SK-N-SH (cell line): ENCODE results near the gene SIM1. TPM values are rescaled to one million over a fixed set of nuclear protein-coding genes. Genes with fewer than 3 reads are reported as not detected.

Experiments
- CTCF ChIA-PET: fragments of 300-600, 350-600 bp; formaldehyde crosslinking; extraction: SDS; loops from one replicate; lab custom pipeline; 2021; lab: Yijun Ruan, JAX
- POLR2A ChIA-PET: fragments of 350-600 bp; sonication (Branson Sonifier 250); formaldehyde crosslinking; extraction: SDS; loops from one replicate; lab custom pipeline; 2020; ENCODE audit warnings: antibody characterized with exemption, inconsistent platforms; lab: Yijun Ruan, JAX
- DNase-seq: peaks from one replicate; pipeline ENCODE4 v3.0.0; 2012
- H2AFZ ChIP-seq: fragments of 200-600 bp; sonication (generic); 2 replicates; pipeline ENCODE4 v1.8.1; 2016; ENCODE audit warnings: antibody characterized with exemption, mild to moderate bottlenecking, low read depth
- H3F3A ChIP-seq: fragments of 200-600 bp; sonication (generic); replicated peaks from 2 replicates; pipeline ENCODE3; 2016; ENCODE audit warnings: antibody characterized with exemption, mild to moderate bottlenecking; ENCODE audit not compliant: insufficient read depth
- H3K27ac ChIP-seq, 2 experiments: fragments of 200-500 bp in 1 of 2; fragments of 200-600 bp in 1 of 2; sonication (Bioruptor generic) in 1 of 2; sonication (generic), shearing (Covaris generic) in 1 of 2; 2 replicates each; pipeline versions ENCODE4 v1.5.1 to v1.6.1; 2014 to 2016; ENCODE audit warnings: low read depth in 2 of 2, inconsistent platforms in 1 of 2, low read length in 1 of 2, mild to moderate bottlenecking in 1 of 2, mixed read lengths in 1 of 2
- H3K27me3 ChIP-seq: fragments of 200-600 bp; sonication (generic), shearing (Covaris generic); 2 replicates; pipeline ENCODE4 v1.6.1; 2016; ENCODE audit warnings: mixed run types; ENCODE audit not compliant: insufficient read depth
- H3K36me3 ChIP-seq, 2 experiments: fragments of 200-500 bp in 1 of 2; fragments of 200-600 bp in 1 of 2; sonication (Bioruptor generic) in 1 of 2; sonication (generic) in 1 of 2; replicated peaks in 1 of 2; 2 replicates each; pipeline versions ENCODE3 to v1.5.1; 2014 to 2016; ENCODE audit warnings: low read length in 1 of 2, mild to moderate bottlenecking in 1 of 2; ENCODE audit not compliant: insufficient read depth in 2 of 2, control insufficient read depth in 1 of 2
- H3K4me1 ChIP-seq, 2 experiments: fragments of 200-500 bp in 1 of 2; fragments of 200-600 bp in 1 of 2; sonication (Bioruptor generic) in 1 of 2; sonication (generic), shearing (Covaris generic) in 1 of 2; 2 replicates each; pipeline versions ENCODE4 v1.5.1 to v1.6.1; 2014 to 2016; ENCODE audit warnings: low read depth in 1 of 2, low read length in 1 of 2, mixed run types in 1 of 2; ENCODE audit not compliant: insufficient read depth in 2 of 2, control insufficient read depth in 1 of 2
- H3K4me2 ChIP-seq: fragments of 200-600 bp; sonication (generic), shearing (Covaris generic); 2 replicates; pipeline ENCODE4 v1.6.1; 2017; ENCODE audit warnings: mixed run types
- H3K4me3 ChIP-seq, 2 experiments: fragments of 200-500 bp in 1 of 2; fragments of 200-600 bp in 1 of 2; sonication (Bioruptor generic) in 1 of 2; sonication (generic), shearing (Covaris generic) in 1 of 2; 2 replicates each; pipeline versions ENCODE4 v1.5.1 to v1.8.1; 2014 to 2016; ENCODE audit warnings: low read depth in 2 of 2, inconsistent platforms in 1 of 2, low read length in 1 of 2, mild to moderate bottlenecking in 1 of 2, mixed read lengths in 1 of 2, moderate library complexity in 1 of 2
- H3K79me2 ChIP-seq: fragments of 200-600 bp; sonication (generic); 2 replicates; pipeline ENCODE4 v1.8.1; 2017; ENCODE audit warnings: mild to moderate bottlenecking; ENCODE audit not compliant: insufficient read depth
- H3K9ac ChIP-seq: fragments of 200-600 bp; sonication (generic); 2 replicates; pipeline ENCODE4 v1.6.1; 2017; ENCODE audit warnings: mixed run types
- H3K9me2 ChIP-seq: fragments of 200-600 bp; sonication (generic); 2 replicates; pipeline ENCODE4 v1.6.1; 2017; ENCODE audit warnings: mixed run types
- H3K9me3 ChIP-seq: fragments of 200-600 bp; sonication (generic); 2 replicates; pipeline ENCODE4 v1.6.1; 2017; ENCODE audit warnings: mixed run types, mild to moderate bottlenecking, moderate library complexity
- H4K20me1 ChIP-seq: fragments of 200-600 bp; sonication (generic); 2 replicates; pipeline ENCODE4 v1.6.1; 2017; ENCODE audit warnings: mild to moderate bottlenecking, mixed run types; ENCODE audit not compliant: insufficient read depth
- ELF1 ChIP-seq: IDR thresholded peaks from 2 replicates; pipeline ENCODE4 v1.4.0; 2012
- EP300 ChIP-seq, 2 experiments: IDR thresholded peaks; 2 replicates each; pipeline versions ENCODE4 v1.4.0 to v1.6.1; 2012; ENCODE audit warnings: borderline replicate concordance in 1 of 2, low read depth in 1 of 2, low read length in 1 of 2
- EZH2phosphoT487 ChIP-seq: fragments of 200-600 bp; sonication (generic); IDR thresholded peaks from 2 replicates; pipeline ENCODE4 v1.6.1; 2017; ENCODE audit warnings: low read depth, mixed run types, mild to moderate bottlenecking, antibody characterized with exemption, moderate library complexity, borderline replicate concordance
- FOXJ3 ChIP-seq: sonication (generic); formaldehyde crosslinking; IDR thresholded peaks from 2 replicates; pipeline ENCODE4 v1.5.1; 2020; ENCODE audit warnings: mild to moderate bottlenecking, missing genetic modification reagents
- GABPA ChIP-seq: IDR thresholded peaks from 2 replicates; pipeline ENCODE4 v1.4.0; 2012; ENCODE audit warnings: low read depth, mild to moderate bottlenecking
- GATA2 ChIP-seq: sonication (generic); formaldehyde crosslinking; IDR thresholded peaks from 2 replicates; pipeline ENCODE4 v1.5.0; 2020; ENCODE audit warnings: mild to moderate bottlenecking, missing genetic modification reagents
- JUND ChIP-seq: IDR thresholded peaks from 2 replicates; pipeline ENCODE4 v1.4.0; 2012
- MEF2A ChIP-seq: IDR thresholded peaks from 2 replicates; pipeline ENCODE4 v1.4.0; 2012; ENCODE audit warnings: low read depth, borderline replicate concordance
- MXI1 ChIP-seq: IDR thresholded peaks from 2 replicates; pipeline ENCODE4 v1.6.1; 2012; ENCODE audit warnings: mild to moderate bottlenecking, low read depth, low read length, improper control_type of control experiment
- NRF1 ChIP-seq: IDR thresholded peaks from 2 replicates; pipeline ENCODE4 v1.6.1; 2012; ENCODE audit warnings: low read depth, mild to moderate bottlenecking, low read length
- RAD21 ChIP-seq: IDR thresholded peaks from 2 replicates; pipeline ENCODE4 v1.6.1; 2012; ENCODE audit warnings: mild to moderate bottlenecking, low read length
- RXRA ChIP-seq: IDR thresholded peaks from 2 replicates; pipeline ENCODE4 v1.4.0; 2012; ENCODE audit warnings: low read depth, mild to moderate bottlenecking, borderline replicate concordance
- SIN3A ChIP-seq: IDR thresholded peaks from 2 replicates; pipeline ENCODE4 v1.6.1; 2012; ENCODE audit warnings: low read depth, mild to moderate bottlenecking, low read length, moderate library complexity, borderline replicate concordance
- TAF1 ChIP-seq: IDR thresholded peaks from 2 replicates; pipeline ENCODE4 v1.6.1; 2012; ENCODE audit warnings: low read depth, mild to moderate bottlenecking, low read length, moderate library complexity, borderline replicate concordance
- TCF12 ChIP-seq: IDR thresholded peaks from 2 replicates; pipeline ENCODE4 v1.4.0; 2012
- TEAD4 ChIP-seq: IDR thresholded peaks from 2 replicates; pipeline ENCODE4 v1.4.0; 2012; ENCODE audit warnings: mild to moderate bottlenecking, borderline replicate concordance; ENCODE audit not compliant: insufficient read depth
- YY1 ChIP-seq: IDR thresholded peaks from 2 replicates; pipeline ENCODE4 v1.4.0; 2012; ENCODE audit warnings: low read depth, mild to moderate bottlenecking
- WGBS: methylation state at CpG from one replicate; pipeline ENCODE4 v1.1.6; 2017; ENCODE audit warnings: low lambda C conversion rate; 5-methylcytosine and 5-hydroxymethylcytosine counted together
- polyA plus RNA-seq, 3 experiments: library from polyadenylated mRNA; depleted of rRNA; stranded (reverse); fragments of >200 nt; gene quantifications; 2 replicates each; pipeline ENCODE4 v1.2.3, GENCODE V29; 2012
- TF ChIP-seq, protein P1 (sequence below): IDR thresholded peaks from 2 replicates; pipeline ENCODE4 v1.4.0; 2012; ENCODE audit warnings: low read depth, borderline replicate concordance
- TF ChIP-seq, protein P2 (sequence below): fragments of 150-350 bp; IDR thresholded peaks from 2 replicates; pipeline ENCODE4 v1.6.1; 2016; ENCODE audit warnings: mild to moderate bottlenecking, low read depth, low read length
- TF ChIP-seq, protein P3 (sequence below): fragments of 150-350 bp; IDR thresholded peaks from 2 replicates; pipeline ENCODE4 v1.6.1; 2017; ENCODE audit warnings: antibody characterized with exemption, low read length, low read depth, borderline replicate concordance
- TF ChIP-seq, protein P4 (sequence below): IDR thresholded peaks from 2 replicates; pipeline ENCODE4 v1.4.0; 2012; ENCODE audit warnings: low read depth, borderline replicate concordance

SIM1 gene
- polyA plus RNA-seq, 1 of the 3 experiments (the other 2 are of a cell fraction), result not detected

DNA sequence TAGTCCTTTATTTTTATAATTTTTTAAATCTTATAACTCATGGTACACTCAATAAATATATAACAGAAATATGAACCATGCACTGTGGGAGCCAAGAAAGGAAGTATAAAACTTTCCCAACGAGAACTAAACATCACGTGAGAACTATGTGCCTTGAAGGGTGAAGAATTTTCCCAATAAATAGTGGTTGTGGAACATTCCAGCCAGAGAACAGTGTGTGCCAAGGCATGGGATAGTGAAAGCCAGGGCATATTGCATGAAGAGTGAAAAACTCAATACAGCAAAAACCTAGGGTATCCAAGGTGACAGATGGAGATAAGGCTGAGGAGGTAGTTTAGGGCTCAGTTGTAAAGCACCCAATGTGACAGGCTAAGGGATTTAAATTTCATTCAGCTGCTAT, 86.1 kb downstream of the SIM1 start:
- 25% methylated on average over 2 of the region's 2 CpGs for WGBS
- no peaks in the 10 kb centered on the region for H3K36me3 ChIP-seq
- CTCF ChIA-PET, result no interaction called here
- H3K79me2 ChIP-seq, result no peaks in the 10 kb centered on the region
- H3F3A ChIP-seq, result no peaks in the 10 kb centered on the region
- no peak for DNase-seq
- H3K9me3 ChIP-seq, result no peaks in the 10 kb centered on the region
- no peak overlapping the region for H3K4me2 ChIP-seq
- no peak overlapping the region for H3K9ac ChIP-seq
- H3K27me3 ChIP-seq, result no peaks in the 10 kb centered on the region
- H3K4me3 ChIP-seq, result no peak overlapping the region
- TF ChIP-seq, protein P1, sequence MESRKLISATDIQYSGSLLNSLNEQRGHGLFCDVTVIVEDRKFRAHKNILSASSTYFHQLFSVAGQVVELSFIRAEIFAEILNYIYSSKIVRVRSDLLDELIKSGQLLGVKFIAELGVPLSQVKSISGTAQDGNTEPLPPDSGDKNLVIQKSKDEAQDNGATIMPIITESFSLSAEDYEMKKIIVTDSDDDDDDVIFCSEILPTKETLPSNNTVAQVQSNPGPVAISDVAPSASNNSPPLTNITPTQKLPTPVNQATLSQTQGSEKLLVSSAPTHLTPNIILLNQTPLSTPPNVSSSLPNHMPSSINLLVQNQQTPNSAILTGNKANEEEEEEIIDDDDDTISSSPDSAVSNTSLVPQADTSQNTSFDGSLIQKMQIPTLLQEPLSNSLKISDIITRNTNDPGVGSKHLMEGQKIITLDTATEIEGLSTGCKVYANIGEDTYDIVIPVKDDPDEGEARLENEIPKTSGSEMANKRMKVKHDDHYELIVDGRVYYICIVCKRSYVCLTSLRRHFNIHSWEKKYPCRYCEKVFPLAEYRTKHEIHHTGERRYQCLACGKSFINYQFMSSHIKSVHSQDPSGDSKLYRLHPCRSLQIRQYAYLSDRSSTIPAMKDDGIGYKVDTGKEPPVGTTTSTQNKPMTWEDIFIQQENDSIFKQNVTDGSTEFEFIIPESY, result no peak
- TF ChIP-seq TCF12 (no peak), YY1 (no peak), RAD21 (no peak), RXRA (no peak), TEAD4 (no peak), SIN3A (no peak), FOXJ3 (CRISPR knock-in tag) (no peak), MXI1 (no peak), ELF1 (no peak), GATA2 (CRISPR knock-in tag) (no peak)
- TF ChIP-seq, protein P2, sequence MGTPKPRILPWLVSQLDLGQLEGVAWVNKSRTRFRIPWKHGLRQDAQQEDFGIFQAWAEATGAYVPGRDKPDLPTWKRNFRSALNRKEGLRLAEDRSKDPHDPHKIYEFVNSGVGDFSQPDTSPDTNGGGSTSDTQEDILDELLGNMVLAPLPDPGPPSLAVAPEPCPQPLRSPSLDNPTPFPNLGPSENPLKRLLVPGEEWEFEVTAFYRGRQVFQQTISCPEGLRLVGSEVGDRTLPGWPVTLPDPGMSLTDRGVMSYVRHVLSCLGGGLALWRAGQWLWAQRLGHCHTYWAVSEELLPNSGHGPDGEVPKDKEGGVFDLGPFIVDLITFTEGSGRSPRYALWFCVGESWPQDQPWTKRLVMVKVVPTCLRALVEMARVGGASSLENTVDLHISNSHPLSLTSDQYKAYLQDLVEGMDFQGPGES, result no peak
- TF ChIP-seq, all 33 proteins: peak for 0
- Histone ChIP-seq H3K4me1 (no peaks in the 10 kb centered on the region), H3K9me2 (no peaks in the 10 kb centered on the region), H4K20me1 (no peaks in the 10 kb centered on the region), H3K27ac (no peak overlapping the region), H2AFZ (no peak overlapping the region)
- POLR2A ChIA-PET, result no interaction called here

DNA sequence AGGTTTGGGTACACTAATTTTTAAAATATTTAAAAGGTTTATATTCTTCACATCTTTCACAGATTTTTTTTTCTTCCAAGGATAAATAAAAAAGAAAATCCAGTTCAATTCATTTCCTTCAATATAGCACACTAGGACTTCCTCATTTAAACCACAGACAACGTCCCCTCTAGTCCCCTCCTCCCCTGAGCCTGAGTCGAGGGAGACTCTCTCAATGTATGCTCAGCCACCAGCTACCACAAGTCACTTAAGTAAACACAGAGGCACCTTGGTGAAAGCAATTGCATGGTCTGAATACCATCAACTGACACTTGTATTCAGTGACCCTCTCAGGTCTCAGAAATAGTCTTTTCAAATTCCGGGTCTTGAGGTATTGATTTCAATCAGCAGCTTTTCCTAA, 88.6 kb downstream of the SIM1 start:
- Histone ChIP-seq H3K27me3 (no peaks in the 10 kb centered on the region), H3K4me3 (no peak overlapping the region), H3K27ac (no peak overlapping the region), H3K4me1 (no peaks in the 10 kb centered on the region), H3K9me2 (no peaks in the 10 kb centered on the region), H3F3A (no peaks in the 10 kb centered on the region), H3K36me3 (no peaks in the 10 kb centered on the region), H3K4me2 (no peak overlapping the region), H4K20me1 (no peaks in the 10 kb centered on the region), H3K79me2 (no peaks in the 10 kb centered on the region), H3K9me3 (no peaks in the 10 kb centered on the region), H2AFZ (no peak overlapping the region), H3K9ac (no peak overlapping the region)
- POLR2A ChIA-PET, result no interaction called here
- 7% methylated on average over 3 of the region's 3 CpGs for WGBS
- CTCF ChIA-PET, result no interaction called here
- no peak for DNase-seq
- TF ChIP-seq EP300 (IDR thresholded peaks at IDR 0.05; ENCODE audit: borderline replicate concordance in 1 of 2, low read depth in 1 of 2, low read length in 1 of 2) (no peak), NRF1 (no peak), EZH2phosphoT487 (no peak), MEF2A (no peak), TCF12 (no peak), JUND (no peak), ELF1 (no peak), GABPA (no peak), FOXJ3 (CRISPR knock-in tag) (no peak), TAF1 (no peak), RAD21 (no peak), YY1 (no peak), RXRA (no peak)
- TF ChIP-seq, protein P3, sequence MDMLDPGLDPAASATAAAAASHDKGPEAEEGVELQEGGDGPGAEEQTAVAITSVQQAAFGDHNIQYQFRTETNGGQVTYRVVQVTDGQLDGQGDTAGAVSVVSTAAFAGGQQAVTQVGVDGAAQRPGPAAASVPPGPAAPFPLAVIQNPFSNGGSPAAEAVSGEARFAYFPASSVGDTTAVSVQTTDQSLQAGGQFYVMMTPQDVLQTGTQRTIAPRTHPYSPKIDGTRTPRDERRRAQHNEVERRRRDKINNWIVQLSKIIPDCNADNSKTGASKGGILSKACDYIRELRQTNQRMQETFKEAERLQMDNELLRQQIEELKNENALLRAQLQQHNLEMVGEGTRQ, result no peak
- TF ChIP-seq, protein P2, result no peak
- TF ChIP-seq, protein P4, sequence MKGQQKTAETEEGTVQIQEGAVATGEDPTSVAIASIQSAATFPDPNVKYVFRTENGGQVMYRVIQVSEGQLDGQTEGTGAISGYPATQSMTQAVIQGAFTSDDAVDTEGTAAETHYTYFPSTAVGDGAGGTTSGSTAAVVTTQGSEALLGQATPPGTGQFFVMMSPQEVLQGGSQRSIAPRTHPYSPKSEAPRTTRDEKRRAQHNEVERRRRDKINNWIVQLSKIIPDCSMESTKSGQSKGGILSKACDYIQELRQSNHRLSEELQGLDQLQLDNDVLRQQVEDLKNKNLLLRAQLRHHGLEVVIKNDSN, result no peak
